DOHH2 (cell line): ENCODE measurements around the gene CEP85L.

Source experiments
- H3F3A ChIP-seq: fragments of 200-600 bp; sonication (generic), shearing (Covaris generic); 2 replicates; pipeline ENCODE4 v1.6.0; 2016; ENCODE audit warnings: antibody characterized with exemption, mild to moderate bottlenecking; ENCODE audit not compliant: control insufficient read depth, insufficient read depth
- H3K27ac ChIP-seq: fragments of 200-600 bp; sonication (generic); 2 replicates; pipeline ENCODE4 v1.5.1; 2014; ENCODE audit warnings: low read depth, mild to moderate bottlenecking, low read length, moderate library complexity
- H3K27me3 ChIP-seq: fragments of 200-600 bp; sonication (generic); 2 replicates; pipeline ENCODE4 v1.6.1; 2014; ENCODE audit warnings: mild to moderate bottlenecking, low read length, mixed read lengths; ENCODE audit not compliant: control insufficient read depth
- H3K36me3 ChIP-seq: fragments of 200-600 bp; sonication (generic); 2 replicates; pipeline ENCODE4 v1.6.1; 2014; ENCODE audit warnings: mild to moderate bottlenecking, low read length, moderate library complexity, mixed read lengths; ENCODE audit not compliant: control insufficient read depth
- H3K4me1 ChIP-seq: fragments of 200-600 bp; sonication (generic); 2 replicates; pipeline ENCODE4 v1.6.1; 2014; ENCODE audit warnings: mild to moderate bottlenecking, low read length, mixed read lengths; ENCODE audit not compliant: control insufficient read depth
- H3K4me2 ChIP-seq: fragments of 200-600 bp; sonication (generic); 2 replicates; pipeline ENCODE4 v1.6.0; 2014; ENCODE audit warnings: mild to moderate bottlenecking, low read length, moderate library complexity
- H3K4me3 ChIP-seq: fragments of 200-600 bp; sonication (generic); 2 replicates; pipeline ENCODE4 v1.5.1; 2014; ENCODE audit warnings: mild to moderate bottlenecking, low read length, mixed read lengths
- H3K79me2 ChIP-seq: fragments of 200-600 bp; sonication (generic); 2 replicates; pipeline ENCODE4 v1.6.1; 2014; ENCODE audit warnings: mild to moderate bottlenecking, low read length, mixed read lengths; ENCODE audit not compliant: control insufficient read depth
- H3K9me2 ChIP-seq: fragments of 200-600 bp; sonication (generic); replicated peaks from 2 replicates; pipeline ENCODE4 v1.6.1; 2014; ENCODE audit warnings: mild to moderate bottlenecking, low read length, mixed read lengths; ENCODE audit not compliant: control insufficient read depth
- H3K9me3 ChIP-seq: fragments of 200-600 bp; sonication (generic); 2 replicates; pipeline ENCODE4 v1.6.1; 2014; ENCODE audit warnings: antibody characterized with exemption, low read length, mixed read lengths; ENCODE audit not compliant: control insufficient read depth, insufficient read depth
- H4K20me1 ChIP-seq: fragments of 200-600 bp; sonication (generic); 2 replicates; pipeline ENCODE4 v1.6.0; 2014; ENCODE audit warnings: low read depth, mild to moderate bottlenecking, antibody characterized with exemption, low read length, moderate library complexity; ENCODE audit not compliant: control insufficient read depth, insufficient read depth
- CTCF ChIP-seq: fragments of 200-600 bp; sonication (generic); IDR thresholded peaks from one replicate; pipeline ENCODE4 v1.5.1; 2014; ENCODE audit warnings: antibody characterized with exemption, mild to moderate bottlenecking, low read depth, low read length; ENCODE audit not compliant: poor library complexity, severe bottlenecking
- EZH2phosphoT487 ChIP-seq: fragments of 200-600 bp; sonication (generic); IDR thresholded peaks from 2 replicates; pipeline ENCODE4 v1.6.1; 2017; ENCODE audit warnings: borderline replicate concordance, mild to moderate bottlenecking, antibody characterized with exemption, low read length, moderate library complexity, mixed read lengths

The CEP85L gene

GRCh38 chr6:118524686-118525085, 126.7 kb downstream of the CEP85L start:
- no peak overlapping the region for H3K27ac ChIP-seq
- H3K4me1 ChIP-seq: no peaks in the 10 kb centered on the region
- no peaks in the 10 kb centered on the region for H3K9me2 ChIP-seq
- no peaks in the 10 kb centered on the region for H3K9me3 ChIP-seq
- H3K4me3 ChIP-seq: no peak overlapping the region
- no peaks in the 10 kb centered on the region for H4K20me1 ChIP-seq
- no peaks in the 10 kb centered on the region for H3F3A ChIP-seq
- H3K79me2 ChIP-seq: no peaks in the 10 kb centered on the region
- no peaks in the 10 kb centered on the region for H3K36me3 ChIP-seq
- TF ChIP-seq EZH2phosphoT487 (no peak), CTCF (no peak)
- no peak overlapping the region for H3K4me2 ChIP-seq
- no peaks in the 10 kb centered on the region for H3K27me3 ChIP-seq

- no peaks in the 10 kb centered on the region for H3K9me2 ChIP-seq
- H3K4me2 ChIP-seq: no peak overlapping the region
- no peaks in the 10 kb centered on the region for H3K79me2 ChIP-seq
- TF ChIP-seq CTCF: no peak
- TF ChIP-seq EZH2phosphoT487: no peak
- no peaks in the 10 kb centered on the region for H3K27me3 ChIP-seq
- no peaks in the 10 kb centered on the region for H3K9me3 ChIP-seq
- H3K4me3 ChIP-seq: no peak overlapping the region
- no peaks in the 10 kb centered on the region for H3F3A ChIP-seq
- no peaks in the 10 kb centered on the region for H4K20me1 ChIP-seq
- no peaks in the 10 kb centered on the region for H3K4me1 ChIP-seq
- H3K27ac ChIP-seq: no peak overlapping the region
- H3K36me3 ChIP-seq: no peaks in the 10 kb centered on the region
These were observed 128.2 kb downstream of the CEP85L start for GRCh38 chr6:118523216-118523615.

GRCh38 chr6:118522422-118522821, 129.0 kb downstream of the CEP85L start:
- Histone ChIP-seq H3K79me2 (no peaks in the 10 kb centered on the region), H3K27me3 (no peaks in the 10 kb centered on the region), H3K9me2 (no peaks in the 10 kb centered on the region), H3K36me3 (no peaks in the 10 kb centered on the region), H3K4me1 (no peaks in the 10 kb centered on the region), H3K27ac (no peak overlapping the region), H3F3A (no peaks in the 10 kb centered on the region), H3K4me3 (no peak overlapping the region), H4K20me1 (no peaks in the 10 kb centered on the region), H3K9me3 (no peaks in the 10 kb centered on the region), H3K4me2 (no peak overlapping the region)
- TF ChIP-seq EZH2phosphoT487 (no peak), CTCF (no peak)

- H3K79me2 ChIP-seq: no peaks in the 10 kb centered on the region
- no peak overlapping the region for H3K27ac ChIP-seq
- no peak overlapping the region for H3K4me3 ChIP-seq
- no peaks in the 10 kb centered on the region for H3F3A ChIP-seq
- H3K27me3 ChIP-seq: no peaks in the 10 kb centered on the region
- peaks cover 3% of the 10 kb centered on the region; the same call in 1 of the 2 replicates for H4K20me1 ChIP-seq
- H3K4me1 ChIP-seq: no peaks in the 10 kb centered on the region
- no peaks in the 10 kb centered on the region for H3K9me3 ChIP-seq
- TF ChIP-seq CTCF: no peak
- no peak for TF ChIP-seq EZH2phosphoT487
- no peaks in the 10 kb centered on the region for H3K9me2 ChIP-seq
- no peaks in the 10 kb centered on the region for H3K36me3 ChIP-seq
- no peak overlapping the region for H3K4me2 ChIP-seq
These were observed 136.7 kb downstream of the CEP85L start for GRCh38 chr6:118514689-118515088.
